HG03342 (cell line): Measurements from ENCODE around the gene NLRP9.
"Not testable (repeated sequence)": the region's sequence is repeated elsewhere in the genome, so short reads cannot be mapped to it uniquely, and the experiment has no call there.

Experiments
- ATAC-seq: cut with Tn5 transposase; IDR thresholded peaks from one replicate; pipeline ENCODE4 v1.9.1; 2021; ENCODE audit warnings: mild to moderate bottlenecking, moderate library complexity; ENCODE audit not compliant: unreplicated experiment

NLRP9 gene

GRCh38 chr19:55738302-55738701 lies at the start of gene NLRP9:
TSS of gene NLRP9 (minus strand) at chr19:55738402. CDS start at chr19:55738374, 28 bp downstream.
- ATAC-seq, result no peak

GRCh38 chr19:55781112-55781511 lies 42.9 kb upstream of the NLRP9 start:
- ATAC-seq, result no peak

- ATAC-seq, result no peak
These were observed 40.1 kb upstream of the NLRP9 start for GRCh38 chr19:55778331-55778730.

- ATAC-seq, result no peak
These were observed 39.3 kb upstream of the NLRP9 start for GRCh38 chr19:55777528-55777927.

GRCh38 chr19:55769632-55770031 lies 31.4 kb upstream of the NLRP9 start:
- ATAC-seq, result not testable (repeated sequence)

- not testable (repeated sequence) for ATAC-seq
These were observed 30.6 kb upstream of the NLRP9 start, which contains the start of gene RFPL4AL1 for GRCh38 chr19:55768818-55769217. TSS of gene RFPL4AL1 (plus strand) at chr19:55769118. CDS start at chr19:55771805, 2,687 bp downstream.

GRCh38 chr19:55766466-55766865 lies 28.3 kb upstream of the NLRP9 start:
- ATAC-seq, result no peak

GRCh38 chr19:55758797-55759196 lies 20.6 kb upstream of the NLRP9 start, which contains the start of gene RFPL4A:
TSS of gene RFPL4A (plus strand) at chr19:55759097. CDS start at chr19:55761801, 2,704 bp downstream.
- ATAC-seq, result not testable (repeated sequence)

- ATAC-seq, result not testable (repeated sequence)
These were observed 18.6 kb upstream of the NLRP9 start for GRCh38 chr19:55756808-55757207.

- ATAC-seq, result no peak
These were observed 15.2 kb upstream of the NLRP9 start for GRCh38 chr19:55753401-55753800.

GRCh38 chr19:55750715-55751114 lies 12.5 kb upstream of the NLRP9 start:
- no peak for ATAC-seq

GRCh38 chr19:55730378-55730777 lies 7.8 kb downstream of the NLRP9 start:
- not testable (repeated sequence) for ATAC-seq

GRCh38 chr19:55723491-55723890 lies 14.7 kb downstream of the NLRP9 start:
- ATAC-seq, result no peak

- ATAC-seq, result no peak
These were observed 17.4 kb downstream of the NLRP9 start for GRCh38 chr19:55720801-55721200.

- no peak for ATAC-seq
These were observed 17.9 kb downstream of the NLRP9 start for GRCh38 chr19:55720214-55720746.

GRCh38 chr19:55717879-55718711 lies 20.1 kb downstream of the NLRP9 start:
- ATAC-seq, result not testable (repeated sequence)

- no peak for ATAC-seq
These were observed 21.0 kb downstream of the NLRP9 start for GRCh38 chr19:55717251-55717650.

- ATAC-seq, result no peak
These were observed 21.7 kb downstream of the NLRP9 start for GRCh38 chr19:55716531-55716930.

GRCh38 chr19:55712804-55713631 lies 25.2 kb downstream of the NLRP9 start:
- ATAC-seq, result no peak

- ATAC-seq, result no peak
These were observed 26.5 kb downstream of the NLRP9 start for GRCh38 chr19:55711719-55712118.

GRCh38 chr19:55705972-55706371 lies 32.2 kb downstream of the NLRP9 start:
- no peak for ATAC-seq
